Measurements from ENCODE around the gene CXorf58.

CXorf58 gene

DNA sequence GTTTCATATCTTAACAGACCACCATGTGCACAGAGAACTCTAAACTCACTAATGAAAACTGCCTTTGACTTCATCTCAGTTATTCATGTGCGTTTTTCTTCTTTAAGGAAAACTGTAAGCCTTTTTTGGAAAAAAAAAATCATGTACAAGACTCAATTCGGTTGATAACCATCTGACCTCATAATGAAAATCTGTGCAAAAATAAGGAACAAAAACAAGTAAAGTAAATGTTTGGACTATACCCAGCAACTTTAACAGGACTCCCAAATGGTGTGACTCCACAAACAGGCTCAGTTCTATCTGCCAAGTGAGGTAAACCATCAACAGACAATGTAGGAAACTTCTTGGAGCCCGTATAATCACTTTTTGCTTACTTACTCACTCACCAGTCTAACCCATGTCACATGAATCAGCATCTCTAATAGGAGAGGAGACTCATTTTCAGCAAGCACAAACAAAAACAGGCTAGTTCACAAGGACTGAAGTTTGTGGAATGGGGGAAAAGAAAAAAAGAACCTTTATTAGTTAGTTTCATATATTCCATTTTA, 9.3 kb upstream of the CXorf58 start:
- Histone ChIP-seq H3K27me3 (ENCODE audit: low read depth, low read length) (no peaks in the 10 kb centered on the region), H3K4me2 (ENCODE audit: low read length) (no peak overlapping the region), H3K79me2 (ENCODE audit: low read length) (peaks cover 3% of the 10 kb centered on the region; the same call in 1 of the 2 replicates), H3K9ac (ENCODE audit: low read length) (no peak overlapping the region), H3K36me3 (replicated peaks; ENCODE audit: low read depth, low read length) (no peaks in the 10 kb centered on the region), H3K4me1 (ENCODE audit: low read length) (peaks cover 51% of the 10 kb centered on the region), H3K4me3 (ENCODE audit: low read length) (no peak overlapping the region), H2AFZ (ENCODE audit: low read depth, low read length) (no peak overlapping the region), H3K27ac (ENCODE audit: low read length) (no peak overlapping the region), H4K20me1 (ENCODE audit: insufficient read depth, low read length) (no peaks in the 10 kb centered on the region), H3K9me3 (ENCODE audit: insufficient read depth, low read length) (no peaks in the 10 kb centered on the region)
- TF ChIP-seq, protein P1, sequence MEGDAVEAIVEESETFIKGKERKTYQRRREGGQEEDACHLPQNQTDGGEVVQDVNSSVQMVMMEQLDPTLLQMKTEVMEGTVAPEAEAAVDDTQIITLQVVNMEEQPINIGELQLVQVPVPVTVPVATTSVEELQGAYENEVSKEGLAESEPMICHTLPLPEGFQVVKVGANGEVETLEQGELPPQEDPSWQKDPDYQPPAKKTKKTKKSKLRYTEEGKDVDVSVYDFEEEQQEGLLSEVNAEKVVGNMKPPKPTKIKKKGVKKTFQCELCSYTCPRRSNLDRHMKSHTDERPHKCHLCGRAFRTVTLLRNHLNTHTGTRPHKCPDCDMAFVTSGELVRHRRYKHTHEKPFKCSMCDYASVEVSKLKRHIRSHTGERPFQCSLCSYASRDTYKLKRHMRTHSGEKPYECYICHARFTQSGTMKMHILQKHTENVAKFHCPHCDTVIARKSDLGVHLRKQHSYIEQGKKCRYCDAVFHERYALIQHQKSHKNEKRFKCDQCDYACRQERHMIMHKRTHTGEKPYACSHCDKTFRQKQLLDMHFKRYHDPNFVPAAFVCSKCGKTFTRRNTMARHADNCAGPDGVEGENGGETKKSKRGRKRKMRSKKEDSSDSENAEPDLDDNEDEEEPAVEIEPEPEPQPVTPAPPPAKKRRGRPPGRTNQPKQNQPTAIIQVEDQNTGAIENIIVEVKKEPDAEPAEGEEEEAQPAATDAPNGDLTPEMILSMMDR (IDR thresholded peaks at IDR 0.05; ENCODE audit: low read depth, low read length): no peak
- no peak for TF ChIP-seq EZH2phosphoT487 (IDR thresholded peaks at IDR 0.05; ENCODE audit: low read depth)

GRCh38 chrX:23900220-23900797, 7.5 kb upstream of the CXorf58 start:
- no peak for TF ChIP-seq EZH2phosphoT487 (IDR thresholded peaks at IDR 0.05; ENCODE audit: low read depth)
- TF ChIP-seq, protein P1 (IDR thresholded peaks at IDR 0.05; ENCODE audit: low read depth, low read length): no peak
- Histone ChIP-seq H3K36me3 (replicated peaks; ENCODE audit: low read depth, low read length) (no peaks in the 10 kb centered on the region), H2AFZ (ENCODE audit: low read depth, low read length) (no peak overlapping the region), H3K27ac (ENCODE audit: low read length) (no peak overlapping the region), H3K79me2 (ENCODE audit: low read length) (peaks cover 3% of the 10 kb centered on the region; the same call in 1 of the 2 replicates), H4K20me1 (ENCODE audit: insufficient read depth, low read length) (no peaks in the 10 kb centered on the region), H3K4me2 (ENCODE audit: low read length) (no peak overlapping the region), H3K9ac (ENCODE audit: low read length) (no peak overlapping the region), H3K4me1 (ENCODE audit: low read length) (peaks cover 51% of the 10 kb centered on the region), H3K4me3 (ENCODE audit: low read length) (no peak overlapping the region), H3K9me3 (ENCODE audit: insufficient read depth, low read length) (no peaks in the 10 kb centered on the region), H3K27me3 (ENCODE audit: low read depth, low read length) (no peaks in the 10 kb centered on the region)

- no peak overlapping the region for H3K4me3 ChIP-seq (ENCODE audit: low read length)
- peak overlapping the region; percentile 22; the same call in 1 of the 2 replicates for H3K27ac ChIP-seq (ENCODE audit: low read length)
- H3K36me3 ChIP-seq (replicated peaks; ENCODE audit: low read depth, low read length): no peaks in the 10 kb centered on the region
- no peak overlapping the region for H3K4me2 ChIP-seq (ENCODE audit: low read length)
- no peak for TF ChIP-seq EZH2phosphoT487 (IDR thresholded peaks at IDR 0.05; ENCODE audit: low read depth)
- TF ChIP-seq, protein P1 (IDR thresholded peaks at IDR 0.05; ENCODE audit: low read depth, low read length): no peak
- no peak overlapping the region for H3K9ac ChIP-seq (ENCODE audit: low read length)
- no peaks in the 10 kb centered on the region for H3K9me3 ChIP-seq (ENCODE audit: insufficient read depth, low read length)
- peaks cover 51% of the 10 kb centered on the region for H3K4me1 ChIP-seq (ENCODE audit: low read length)
- H3K27me3 ChIP-seq (ENCODE audit: low read depth, low read length): no peaks in the 10 kb centered on the region
- H3K79me2 ChIP-seq (ENCODE audit: low read length): peaks cover 6% of the 10 kb centered on the region; the same call in 1 of the 2 replicates
- no peak overlapping the region for H2AFZ ChIP-seq (ENCODE audit: low read depth, low read length)
- H4K20me1 ChIP-seq (ENCODE audit: insufficient read depth, low read length): no peaks in the 10 kb centered on the region
These were observed 6.7 kb upstream of the CXorf58 start for GRCh38 chrX:23901060-23901459.

DNA sequence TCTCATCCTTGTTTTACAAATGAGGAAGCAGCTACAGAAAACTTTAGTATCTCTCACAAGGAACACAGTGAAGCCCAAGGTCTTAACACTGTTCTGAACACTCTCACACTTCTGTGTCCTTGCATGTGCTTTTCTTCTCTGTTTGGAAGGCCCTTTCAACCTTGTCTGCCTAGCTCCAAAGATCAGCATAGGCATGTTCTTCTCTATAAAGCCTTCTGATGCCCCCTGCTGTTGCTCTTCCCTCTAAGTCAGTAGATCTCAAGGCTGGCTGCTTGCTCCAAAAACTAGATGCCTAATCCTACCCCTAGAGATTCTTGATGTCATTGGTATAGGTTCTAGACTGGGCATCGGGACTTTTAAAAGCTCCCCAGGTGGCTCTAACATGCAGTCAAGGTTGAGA, 6.0 kb upstream of the CXorf58 start:
- Histone ChIP-seq H3K9me3 (ENCODE audit: insufficient read depth, low read length) (no peaks in the 10 kb centered on the region), H3K4me1 (ENCODE audit: low read length) (peaks cover 57% of the 10 kb centered on the region), H3K79me2 (ENCODE audit: low read length) (peaks cover 14% of the 10 kb centered on the region), H4K20me1 (ENCODE audit: insufficient read depth, low read length) (no peaks in the 10 kb centered on the region), H3K9ac (ENCODE audit: low read length) (no peak overlapping the region), H3K36me3 (replicated peaks; ENCODE audit: low read depth, low read length) (no peaks in the 10 kb centered on the region), H3K27me3 (ENCODE audit: low read depth, low read length) (no peaks in the 10 kb centered on the region), H3K27ac (ENCODE audit: low read length) (peak overlapping the region; percentile 22; the same call in 1 of the 2 replicates), H3K4me3 (ENCODE audit: low read length) (no peak overlapping the region), H3K4me2 (ENCODE audit: low read length) (peak overlapping the region; percentile 37; the same call in 1 of the 2 replicates), H2AFZ (ENCODE audit: low read depth, low read length) (peak overlapping the region; percentile 50; the same call in 1 of the 2 replicates)
- TF ChIP-seq EZH2phosphoT487 (IDR thresholded peaks at IDR 0.05; ENCODE audit: low read depth): no peak
- TF ChIP-seq, protein P1 (IDR thresholded peaks at IDR 0.05; ENCODE audit: low read depth, low read length): peak; percentile 71

All from OCI-LY3 (cell line).